DOHH2 (cell line): Measurements from ENCODE around the gene DAPP1.

Source experiments
- CTCF ChIP-seq: fragments of 200-600 bp; sonication (generic); IDR thresholded peaks from one replicate; pipeline ENCODE4 v1.5.1; 2014; ENCODE audit warnings: antibody characterized with exemption, mild to moderate bottlenecking, low read depth, low read length; ENCODE audit not compliant: poor library complexity, severe bottlenecking
- EZH2phosphoT487 ChIP-seq: fragments of 200-600 bp; sonication (generic); IDR thresholded peaks from 2 replicates; pipeline ENCODE4 v1.6.1; 2017; ENCODE audit warnings: borderline replicate concordance, mild to moderate bottlenecking, antibody characterized with exemption, low read length, moderate library complexity, mixed read lengths

- TF ChIP-seq CTCF = no peak
- no peak for TF ChIP-seq EZH2phosphoT487
These were observed 100.9 kb downstream of the DAPP1 start for GRCh38 chr4:99917575-99917974.
